ENCODE data around the gene RASL10A. TPM values are rescaled to one million over a fixed set of nuclear protein-coding genes. Genes with fewer than 3 reads are reported as not detected.
A peak's percentile ranks its signal among the peaks of the same experiment; 100 is the strongest.

Gene RASL10A
- total and polyA plus RNA-seq, 9 of the 15 experiments (the other 6 are each of a cell fraction or from before 2014, with no cell fraction given), result 0.17 to 1.2 (median 0.45) TPM; not detected in 3

GRCh38 chr22:29308791-29309262 lies 6.7 kb downstream of the RASL10A start:
- FAIRE-seq (no peak), ATAC-seq (no peak), DNase-seq (ENCODE audit: extremely low read depth in 1 of 4, low spot score in 3 of 4) (no peak)
- peaks cover 18% of the 10 kb centered on the region for H3K79me2 ChIP-seq (ENCODE audit: control insufficient read depth, insufficient read depth, low read length)
- BruUV-seq (replicated peaks), result no TSS peak
- H3K27ac ChIP-seq (ENCODE audit: extremely low read depth, low read depth, low read length), result no peak overlapping the region
- peak overlapping the region; percentile 12 for H3K4me2 ChIP-seq (ENCODE audit: insufficient read depth, low read length)
- in situ Hi-C loops (cut with MboI), result no loop called here
- no peaks in the 10 kb centered on the region for H3K9me1 ChIP-seq (ENCODE audit: control insufficient read depth, insufficient read depth, low read length)
- peaks cover 9% of the 10 kb centered on the region; the same call in 1 of the 3 replicates for H3K36me3 ChIP-seq (ENCODE audit: control insufficient read depth, insufficient read depth, low read length)
- WGBS (ENCODE audit: insufficient coverage, low coverage, missing lambda C conversion rate), result 68% methylated on average over 12 of the region's 13 CpGs
- H4K20me1 ChIP-seq (replicated peaks; ENCODE audit: control insufficient read depth, insufficient read depth, low read length), result no peaks in the 10 kb centered on the region
- intact Hi-C loops (cut with micrococcal nuclease), result no loop called here
- no peak overlapping the region for H2AFZ ChIP-seq (ENCODE audit: low read depth, low read length)
- no peaks in the 10 kb centered on the region for H3K9me3 ChIP-seq (replicated peaks; ENCODE audit: control insufficient read depth, insufficient read depth, low read depth, low read length)
- no peak overlapping the region for H3K4me3 ChIP-seq
- CTCF ChIA-PET (ENCODE audit: low intra/inter-chr PET ratio), result no interaction called here
- no peaks in the 10 kb centered on the region for H3K27me3 ChIP-seq (ENCODE audit: control insufficient read depth in 2 of 2, insufficient read depth in 2 of 2, low read length in 2 of 2)
- H3K9ac ChIP-seq (ENCODE audit: insufficient read depth in 1 of 2, low read depth in 2 of 2, low read length in 2 of 2), result peak overlapping the region in 1 of 2 experiments; percentile 95; a peak in 2 of 4 replicates
- POLR2A ChIA-PET, result no interaction called here
- peaks cover 14 to 91% of the 10 kb centered on the region in 2 experiments; a peak in 4 of 5 replicates for H3K4me1 ChIP-seq (replicated peaks in 1 of 2; ENCODE audit: control insufficient read depth in 2 of 2, insufficient read depth in 2 of 2, low read length in 2 of 2)
- TF ChIP-seq TEAD2 (tag; IDR thresholded peaks at IDR 0.05), result no peak
- TF ChIP-seq ZNF764 (CRISPR knock-in tag; IDR thresholded peaks at IDR 0.05; ENCODE audit: low read depth), result no peak
- TF ChIP-seq, protein P1, sequence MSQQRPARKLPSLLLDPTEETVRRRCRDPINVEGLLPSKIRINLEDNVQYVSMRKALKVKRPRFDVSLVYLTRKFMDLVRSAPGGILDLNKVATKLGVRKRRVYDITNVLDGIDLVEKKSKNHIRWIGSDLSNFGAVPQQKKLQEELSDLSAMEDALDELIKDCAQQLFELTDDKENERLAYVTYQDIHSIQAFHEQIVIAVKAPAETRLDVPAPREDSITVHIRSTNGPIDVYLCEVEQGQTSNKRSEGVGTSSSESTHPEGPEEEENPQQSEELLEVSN (IDR thresholded peaks at IDR 0.05; ENCODE audit: borderline replicate concordance in 1 of 2, extremely low read depth in 1 of 2, insufficient read depth in 1 of 2, insufficient read length in 1 of 2, low read depth in 1 of 2, low read length in 1 of 2, poor library complexity in 1 of 2, severe bottlenecking in 1 of 2), result no peak
- no peak for TF ChIP-seq HNRNPUL1 (IDR thresholded peaks at IDR 0.05; ENCODE audit: low read length)
- TF ChIP-seq, protein P2, sequence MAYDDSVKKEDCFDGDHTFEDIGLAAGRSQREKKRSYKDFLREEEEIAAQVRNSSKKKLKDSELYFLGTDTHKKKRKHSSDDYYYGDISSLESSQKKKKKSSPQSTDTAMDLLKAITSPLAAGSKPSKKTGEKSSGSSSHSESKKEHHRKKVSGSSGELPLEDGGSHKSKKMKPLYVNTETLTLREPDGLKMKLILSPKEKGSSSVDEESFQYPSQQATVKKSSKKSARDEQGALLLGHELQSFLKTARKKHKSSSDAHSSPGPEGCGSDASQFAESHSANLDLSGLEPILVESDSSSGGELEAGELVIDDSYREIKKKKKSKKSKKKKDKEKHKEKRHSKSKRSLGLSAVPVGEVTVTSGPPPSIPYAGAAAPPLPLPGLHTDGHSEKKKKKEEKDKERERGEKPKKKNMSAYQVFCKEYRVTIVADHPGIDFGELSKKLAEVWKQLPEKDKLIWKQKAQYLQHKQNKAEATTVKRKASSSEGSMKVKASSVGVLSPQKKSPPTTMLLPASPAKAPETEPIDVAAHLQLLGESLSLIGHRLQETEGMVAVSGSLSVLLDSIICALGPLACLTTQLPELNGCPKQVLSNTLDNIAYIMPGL (CRISPR knock-in tag; IDR thresholded peaks at IDR 0.05), result no peak
- TF ChIP-seq ZBTB7A (IDR thresholded peaks at IDR 0.05; ENCODE audit: borderline replicate concordance, control insufficient read depth, low read depth, low read length), result peak; percentile 11; the same call in 1 of the 2 replicates
- TF ChIP-seq ZNF512 (tag; IDR thresholded peaks at IDR 0.05), result no peak
- no peak for TF ChIP-seq PHF20 (IDR thresholded peaks at IDR 0.05; ENCODE audit: partially characterized antibody)
- TF ChIP-seq ZNF41 (CRISPR knock-in tag; conservative IDR thresholded peaks at IDR 0.05), result no peak
- TF ChIP-seq POLR2G (IDR thresholded peaks at IDR 0.05; ENCODE audit: low read depth, low read length), result 0 out of 2 replicates have a peak, but pooled peaks have one; percentile 5
- TF ChIP-seq, protein P3, sequence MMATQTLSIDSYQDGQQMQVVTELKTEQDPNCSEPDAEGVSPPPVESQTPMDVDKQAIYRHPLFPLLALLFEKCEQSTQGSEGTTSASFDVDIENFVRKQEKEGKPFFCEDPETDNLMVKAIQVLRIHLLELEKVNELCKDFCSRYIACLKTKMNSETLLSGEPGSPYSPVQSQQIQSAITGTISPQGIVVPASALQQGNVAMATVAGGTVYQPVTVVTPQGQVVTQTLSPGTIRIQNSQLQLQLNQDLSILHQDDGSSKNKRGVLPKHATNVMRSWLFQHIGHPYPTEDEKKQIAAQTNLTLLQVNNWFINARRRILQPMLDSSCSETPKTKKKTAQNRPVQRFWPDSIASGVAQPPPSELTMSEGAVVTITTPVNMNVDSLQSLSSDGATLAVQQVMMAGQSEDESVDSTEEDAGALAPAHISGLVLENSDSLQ (IDR thresholded peaks at IDR 0.05), result no peak
- TF ChIP-seq SMARCA5 (IDR thresholded peaks at IDR 0.05), result no peak
- no peak for TF ChIP-seq PTTG1 (tag; IDR thresholded peaks at IDR 0.05; ENCODE audit: low read depth)
- TF ChIP-seq POLR2AphosphoS5 (IDR thresholded peaks at IDR 0.05; ENCODE audit: control insufficient read depth, insufficient read depth, low read depth, low read length), result no peak

Measured in K562 (cell line).